NCI-H2196 treated with DMSO at 0.1 percent for 48 hours (cell line): ENCODE data around the gene EXOC3L1.
A peak's percentile ranks its signal among the peaks of the same experiment; 100 is the strongest.

Source experiments
- DNase-seq: peaks from one replicate; lab custom pipeline; 2025; ENCODE audit not compliant: unreplicated experiment; lab: John Stamatoyannopoulos, UW

EXOC3L1 gene

GRCh38 chr16:67183627-67184452, 6.1 kb downstream of the EXOC3L1 start, which contains the start of gene MATCAP1:
Gene MATCAP1 (minus strand): TSS chr16:67183963. CDS start chr16:67180610, 3,353 bp downstream.
- DNase-seq: peak; percentile 83

DNA sequence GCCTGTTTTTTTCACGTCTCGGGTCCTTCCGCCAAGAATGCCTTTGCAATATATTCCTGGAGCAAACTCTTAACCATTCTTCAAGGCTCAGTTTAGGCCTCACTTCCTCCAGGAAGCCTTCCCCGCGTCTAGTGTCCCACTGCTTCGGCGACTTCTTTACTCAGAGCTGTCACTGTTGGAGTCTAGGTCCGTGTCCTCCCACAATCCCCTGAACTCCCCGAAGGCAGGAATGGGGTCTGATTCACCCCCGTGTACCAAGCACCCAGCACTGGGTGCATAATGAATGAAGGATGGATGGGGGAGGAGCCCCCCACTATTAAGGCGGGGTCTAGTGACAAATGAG, 6.7 kb downstream of the EXOC3L1 start:
- no peak for DNase-seq

GRCh38 chr16:67182288-67182687, 7.6 kb downstream of the EXOC3L1 start:
- DNase-seq: no peak

DNA sequence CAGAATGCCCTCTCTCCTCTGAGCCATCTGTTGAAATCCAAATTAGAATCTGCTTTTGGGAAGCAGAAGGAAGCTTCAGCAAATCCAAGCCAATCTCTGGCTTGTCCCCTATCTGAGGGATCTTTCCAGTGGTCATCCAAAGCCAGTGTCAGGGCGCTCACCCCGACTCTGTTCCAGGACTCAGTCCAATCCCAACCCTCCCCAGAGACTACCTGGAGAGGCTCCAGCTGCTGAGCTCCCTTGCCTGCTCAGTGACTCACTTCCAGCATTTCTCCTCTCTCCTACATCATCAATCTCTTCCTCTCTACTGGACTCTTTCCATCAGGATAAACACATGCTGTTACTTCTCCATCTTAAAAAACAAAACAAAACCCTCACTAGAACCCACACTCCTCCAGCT, 8.6 kb downstream of the EXOC3L1 start:
- no peak for DNase-seq

- DNase-seq: no peak
Measured at GRCh38 chr16:67180166-67180565, 9.8 kb downstream of the EXOC3L1 start.

DNA sequence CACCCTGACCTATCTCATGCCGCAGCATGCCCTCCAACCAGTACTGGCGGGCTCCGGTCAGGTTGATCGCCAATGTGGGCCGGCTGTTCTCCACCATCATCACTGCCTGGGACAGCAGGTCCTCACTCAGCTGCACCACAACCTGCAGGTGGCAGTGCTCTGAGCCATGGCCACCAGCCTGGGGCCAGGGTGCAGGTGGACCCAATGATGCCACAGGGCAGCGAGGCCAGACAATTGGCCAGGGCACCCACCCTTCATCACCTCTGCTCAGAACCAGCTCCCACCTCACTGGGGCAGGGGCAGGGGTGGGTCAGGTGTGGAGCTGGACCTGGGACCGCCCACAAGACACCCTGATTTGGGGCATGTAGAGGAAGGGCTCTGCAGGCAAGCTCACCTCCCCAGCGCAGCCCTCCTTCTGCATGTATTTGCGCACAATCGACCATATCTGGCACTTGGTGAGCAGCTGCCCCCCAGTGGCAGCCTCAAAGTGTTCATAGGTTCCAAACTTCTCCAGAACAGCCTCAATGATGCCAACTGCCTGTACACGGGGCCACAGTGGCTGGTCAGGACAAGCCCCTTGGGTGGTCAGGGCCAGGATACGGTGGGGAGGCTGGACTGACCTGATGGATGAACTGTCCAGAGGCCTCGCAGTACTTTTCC, 10.4 kb downstream of the EXOC3L1 start:
- no peak for DNase-seq

DNA sequence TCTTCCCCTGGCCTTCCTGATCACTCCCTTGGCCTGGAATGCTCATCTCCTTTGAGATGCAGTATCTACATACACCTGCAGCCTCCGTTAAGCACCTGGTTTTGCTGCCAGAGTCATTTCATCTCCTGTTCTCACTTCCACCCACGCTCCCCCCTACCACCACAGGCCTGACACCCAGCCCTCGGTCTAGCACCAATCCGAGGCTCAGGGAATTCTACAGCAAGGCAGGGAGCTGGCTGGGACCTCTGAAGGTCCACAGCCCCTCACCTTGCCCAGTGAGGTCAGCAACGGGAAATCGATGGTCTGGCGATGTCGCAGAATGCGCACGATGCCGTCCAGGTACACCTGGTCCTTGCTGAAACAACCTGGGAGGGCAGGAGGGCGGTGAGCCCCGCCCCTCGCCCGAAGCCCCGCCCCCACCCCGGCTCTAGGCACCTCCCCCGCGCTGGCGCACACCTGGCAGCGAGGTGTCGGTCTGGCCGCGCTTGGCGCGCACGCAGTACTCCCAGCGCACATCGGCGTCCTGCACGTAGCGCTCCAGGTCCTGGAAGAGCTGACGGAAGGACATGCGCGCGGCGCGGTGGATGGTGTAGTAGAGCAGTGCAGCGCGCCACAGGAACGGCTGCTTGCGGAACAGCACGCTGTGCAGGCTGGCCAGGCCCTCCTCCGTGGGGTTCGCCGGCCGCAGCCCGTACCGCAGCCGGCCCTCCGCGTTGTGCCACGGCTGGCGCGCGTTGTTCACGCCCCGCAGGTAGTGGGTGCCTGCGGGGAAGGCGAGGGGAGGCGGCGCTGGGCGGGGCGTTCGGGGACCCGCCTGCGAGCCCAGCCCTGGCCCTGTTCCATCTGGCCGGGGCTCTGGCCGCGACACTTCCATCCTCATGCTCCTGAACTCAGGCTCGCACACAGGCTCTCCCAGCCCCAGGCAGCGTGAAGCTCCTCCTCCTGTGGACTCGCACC, 11.9 kb downstream of the EXOC3L1 start:
- peak; percentile 57 for DNase-seq

DNA sequence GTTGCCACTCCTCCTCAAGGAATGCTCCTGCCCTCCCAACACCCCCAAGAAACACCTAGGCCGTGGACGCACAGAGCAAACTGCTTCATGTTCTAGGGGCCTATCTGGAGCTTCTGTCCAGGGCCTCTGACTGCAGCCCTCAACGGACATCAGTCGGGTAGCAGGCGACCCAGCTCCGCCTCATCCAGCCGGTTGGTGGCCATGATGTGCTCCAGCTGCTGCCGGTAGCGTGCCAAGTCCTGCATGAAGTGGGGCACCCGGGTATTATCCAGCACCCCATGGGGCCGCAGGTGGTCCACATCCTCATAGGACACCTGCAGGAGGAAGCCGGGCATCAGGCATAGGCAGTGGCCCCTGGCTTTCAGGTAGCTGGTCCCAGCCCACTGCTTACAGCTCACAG, 13.3 kb downstream of the EXOC3L1 start:
- DNase-seq: no peak

GRCh38 chr16:67174706-67175231, 15.2 kb downstream of the EXOC3L1 start:
- no peak for DNase-seq

GRCh38 chr16:67173808-67174705, 15.9 kb downstream of the EXOC3L1 start:
- peak; percentile 39 for DNase-seq

DNA sequence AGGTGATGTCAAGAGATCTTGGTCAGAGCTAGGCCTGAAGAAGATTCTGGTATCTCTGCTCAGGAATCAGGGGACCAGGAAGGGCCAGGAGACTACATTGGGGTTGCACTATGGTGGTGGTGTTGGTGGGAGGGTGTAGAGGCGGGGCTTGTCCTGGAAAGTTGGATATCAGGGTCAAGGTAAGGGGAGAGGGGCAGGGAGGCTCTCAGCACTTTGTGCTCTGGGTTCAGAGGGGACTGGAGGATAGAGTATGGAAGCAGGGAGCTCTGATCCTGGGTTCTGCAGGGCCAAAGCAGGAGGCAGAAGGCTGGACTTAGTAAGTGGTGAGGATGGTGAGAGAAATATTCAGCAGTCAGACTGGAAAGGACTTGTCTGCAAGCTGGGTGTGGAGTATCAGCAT, 16.6 kb downstream of the EXOC3L1 start:
- no peak for DNase-seq

DNA sequence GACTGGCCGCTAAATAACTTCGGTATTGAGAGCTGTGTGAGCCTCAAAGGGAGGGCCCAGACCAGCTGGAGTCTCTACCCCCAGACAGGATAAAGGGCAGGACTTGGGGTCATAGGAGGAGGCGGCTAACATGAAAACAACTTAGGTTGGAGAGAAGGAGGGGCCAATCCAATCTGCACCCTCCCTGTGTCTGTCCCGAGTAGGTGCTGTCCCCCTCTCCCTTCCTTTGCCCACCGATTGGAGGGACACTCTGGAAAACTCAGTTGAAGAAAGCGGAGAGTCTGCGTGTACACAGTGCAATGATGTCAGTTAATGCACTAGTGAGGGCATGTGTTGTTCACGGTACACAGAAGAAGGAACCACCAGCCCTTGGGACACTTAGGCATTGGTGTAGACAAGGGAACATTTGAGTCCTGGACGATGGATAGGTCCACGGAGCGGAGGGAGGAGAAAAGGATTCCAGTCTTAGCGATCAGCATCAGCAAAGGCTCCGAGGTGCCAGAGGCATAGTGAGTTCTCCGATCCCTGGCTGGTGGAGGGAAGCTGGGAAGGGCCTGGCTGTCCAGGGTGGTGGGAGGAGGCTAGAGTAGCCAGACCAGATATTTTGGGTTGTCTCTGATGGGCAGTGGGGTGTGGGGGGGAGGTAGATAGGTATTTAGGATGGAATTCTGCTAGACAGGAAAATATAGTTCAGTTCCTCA, 18.8 kb downstream of the EXOC3L1 start:
- DNase-seq: no peak

DNA sequence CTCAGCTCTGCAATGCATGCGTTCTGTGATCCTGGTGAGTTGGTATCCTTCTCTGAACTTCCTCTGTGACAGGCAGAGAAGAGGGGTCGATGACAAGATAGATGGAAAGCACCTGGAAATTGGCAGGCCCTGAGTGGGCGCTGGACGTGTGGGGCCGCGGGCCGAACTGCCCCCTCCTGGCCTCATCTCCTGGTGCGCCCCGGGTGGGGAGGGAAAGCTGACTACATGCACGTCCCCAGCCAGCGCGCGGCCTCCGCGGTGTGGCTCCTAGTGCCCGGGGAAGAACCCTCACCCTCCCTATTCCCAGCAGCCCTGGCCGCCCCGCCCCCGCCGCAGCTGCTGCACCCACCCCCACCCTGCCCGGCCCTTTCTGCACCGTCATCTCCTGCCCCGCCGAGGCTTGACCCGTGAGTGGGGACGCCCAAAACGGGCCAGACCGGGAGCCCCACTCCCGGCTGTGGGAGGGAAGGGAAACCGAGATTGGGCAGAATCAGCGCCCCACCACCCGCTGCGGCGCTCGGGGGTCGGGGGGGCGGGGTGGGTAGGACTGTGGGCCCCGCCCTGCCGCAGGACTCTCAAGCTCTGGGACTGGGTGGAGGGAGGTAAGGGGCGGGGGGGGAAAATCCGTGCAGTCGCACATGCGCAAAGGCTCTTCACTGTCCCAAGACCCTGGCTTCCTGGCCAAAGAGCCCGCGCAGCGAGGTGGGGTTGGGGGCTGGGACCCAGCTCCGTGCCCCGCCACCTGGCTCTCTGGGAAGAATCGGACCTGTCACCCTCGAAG, 19.6 kb downstream of the EXOC3L1 start, which contains the start of gene NOL3:
NOL3 (plus strand) TSS at position 371 of the 781 bp plus-strand sequence.
- DNase-seq: peak; percentile 34

DNA sequence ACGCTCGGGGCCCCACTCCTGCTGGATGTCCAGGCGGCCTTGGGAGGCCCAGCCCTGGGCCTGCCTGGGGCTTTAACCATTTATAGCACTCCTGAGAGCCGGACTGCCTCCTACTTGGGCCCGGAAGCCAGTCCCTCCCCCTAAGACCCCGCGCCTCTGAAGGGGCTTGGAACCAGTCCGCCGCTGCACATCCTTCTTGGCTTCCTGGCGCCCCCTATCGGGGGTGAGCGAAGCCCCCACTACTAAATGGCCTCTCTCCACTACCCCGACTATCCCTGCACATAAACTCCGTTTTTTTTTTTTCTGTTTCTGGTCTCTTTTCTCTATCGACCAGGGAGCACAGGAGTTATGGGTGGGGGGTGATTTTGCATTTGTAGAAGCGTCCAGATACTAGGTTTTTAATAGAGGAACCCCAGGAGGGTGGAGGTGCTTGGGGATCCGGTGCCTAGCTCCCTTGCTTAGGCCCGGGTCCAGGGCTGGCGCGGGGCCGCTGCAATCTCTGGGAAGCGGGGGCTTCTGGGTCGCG, 20.2 kb downstream of the EXOC3L1 start:
- no peak for DNase-seq

DNA sequence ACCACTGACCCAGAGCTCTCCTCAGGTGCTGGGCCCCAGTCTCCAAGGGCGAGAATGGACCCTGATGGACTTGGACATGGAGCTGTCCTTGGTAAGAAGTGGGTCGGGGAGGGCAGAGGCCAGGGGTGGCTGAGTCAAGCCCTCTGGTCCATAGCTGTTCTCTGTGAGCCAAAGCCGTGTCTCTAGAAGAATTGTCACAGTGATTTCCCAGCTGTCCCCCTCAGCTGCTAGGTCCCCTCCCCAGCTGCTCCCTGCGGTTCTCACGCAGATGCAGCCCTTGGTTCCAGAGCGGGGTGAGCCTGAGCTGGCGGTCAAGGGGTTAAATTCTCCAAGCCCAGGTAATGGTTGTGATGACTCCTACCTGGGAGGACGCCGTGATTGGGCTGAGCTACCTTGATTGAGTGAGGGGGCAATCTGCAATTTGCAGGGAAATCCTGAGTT, 20.9 kb downstream of the EXOC3L1 start:
- DNase-seq: no peak

- DNase-seq: no peak
Measured at GRCh38 chr16:67167588-67167987, 22.3 kb downstream of the EXOC3L1 start.

DNA sequence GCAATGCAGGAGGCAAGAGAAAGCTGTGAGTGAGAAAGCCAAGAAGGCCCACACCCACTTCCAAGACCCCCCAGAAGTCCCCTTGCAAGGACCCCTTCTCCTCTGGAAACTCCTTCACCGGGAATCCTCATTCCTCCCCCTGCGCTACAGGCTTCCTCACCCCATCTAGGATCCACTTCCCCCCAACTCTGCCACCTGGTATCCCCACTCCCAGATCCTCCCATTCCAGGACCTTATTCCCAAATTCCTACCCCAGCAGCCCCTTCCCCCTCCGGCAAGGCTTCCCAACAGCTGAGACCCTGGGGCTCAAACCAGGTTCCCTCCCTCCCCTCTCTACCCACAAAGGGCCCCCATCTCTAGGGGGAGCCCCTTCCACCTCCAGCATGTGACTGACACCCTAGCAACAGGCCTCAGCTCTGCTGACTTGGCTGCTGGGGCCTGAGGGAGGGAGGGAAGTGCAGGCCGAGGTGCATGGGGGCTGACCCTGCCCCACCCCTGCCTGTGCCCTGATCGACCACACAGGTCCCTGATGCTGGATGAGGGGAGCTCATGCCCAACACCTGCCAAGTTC, 23.3 kb downstream of the EXOC3L1 start:
- DNase-seq: no peak

- no peak for DNase-seq
Measured at GRCh38 chr16:67166110-67166547, 23.8 kb downstream of the EXOC3L1 start.
